DND-41 (cell line): ENCODE data around the gene MT1G.

ENCODE experiments used
- ATAC-seq: fragments of 200-7000 bp; cut with Tn5 transposase; 3 replicates; pipeline ENCODE4 v1.9.1; 2021; ENCODE audit warnings: low read depth; ENCODE audit not compliant: insufficient read depth
- DNase-seq: peaks from one replicate; pipeline ENCODE4 v3.0.0-alpha.2; 2020
- H2AFZ ChIP-seq: 2 replicates; pipeline ENCODE4 v1.6.0; 2012; ENCODE audit warnings: low read depth, low read length
- H3K27ac ChIP-seq: 2 replicates; pipeline ENCODE4 v1.5.1; 2012; ENCODE audit warnings: low read length, inconsistent platforms
- H3K27me3 ChIP-seq: fragments of 200-600 bp; sonication (generic); 2 replicates; pipeline ENCODE4 v1.6.0; 2012; ENCODE audit warnings: low read length, mild to moderate bottlenecking, inconsistent platforms; ENCODE audit not compliant: insufficient read depth, poor library complexity
- H3K36me3 ChIP-seq: 2 replicates; pipeline ENCODE4 v1.5.1; 2012; ENCODE audit warnings: low read length, inconsistent platforms; ENCODE audit not compliant: insufficient read depth
- H3K4me1 ChIP-seq: 2 replicates; pipeline ENCODE4 v1.5.1; 2012; ENCODE audit warnings: mild to moderate bottlenecking, low read length; ENCODE audit not compliant: insufficient read depth
- H3K4me2 ChIP-seq: 2 replicates; pipeline ENCODE4 v1.6.0; 2012; ENCODE audit warnings: mild to moderate bottlenecking, moderate library complexity, low read length, inconsistent platforms; ENCODE audit not compliant: insufficient read depth
- H3K4me3 ChIP-seq, 2 experiments: fragments of 200-600 bp in 1 of 2; shearing (Covaris generic) in 1 of 2; 2 replicates each; pipeline ENCODE4 v1.5.1; 2012 to 2016; ENCODE audit warnings: inconsistent platforms in 2 of 2, low read length in 2 of 2, mild to moderate bottlenecking in 2 of 2, low read depth in 1 of 2, moderate library complexity in 1 of 2
- H3K79me2 ChIP-seq: 2 replicates; pipeline ENCODE4 v1.6.0; 2012; ENCODE audit warnings: low read length, inconsistent platforms; ENCODE audit not compliant: insufficient read depth
- H3K9ac ChIP-seq: 2 replicates; pipeline ENCODE4 v1.6.0; 2012; ENCODE audit warnings: low read depth, mild to moderate bottlenecking, inconsistent platforms, low read length, moderate library complexity
- H3K9me3 ChIP-seq: 2 replicates; pipeline ENCODE4 v1.5.1; 2012; ENCODE audit warnings: low read length, moderate library complexity, mild to moderate bottlenecking, inconsistent platforms; ENCODE audit not compliant: insufficient read depth, severe bottlenecking
- H4K20me1 ChIP-seq: 2 replicates; pipeline ENCODE4 v1.6.0; 2012; ENCODE audit warnings: low read length; ENCODE audit not compliant: insufficient read depth
- EZH2 ChIP-seq: IDR thresholded peaks from 3 replicates; pipeline ENCODE4 v1.6.1; 2012; ENCODE audit warnings: borderline replicate concordance, low read depth, mild to moderate bottlenecking, moderate library complexity, low read length, inconsistent platforms; ENCODE audit not compliant: severe bottlenecking
- TF ChIP-seq, protein P1 (sequence below): IDR thresholded peaks from 2 replicates; pipeline ENCODE4 v1.5.1; 2012; ENCODE audit warnings: borderline replicate concordance, low read length, moderate library complexity, mild to moderate bottlenecking; ENCODE audit not compliant: poor library complexity, severe bottlenecking; ENCODE audit errors: extremely low read depth

MT1G gene

DNA sequence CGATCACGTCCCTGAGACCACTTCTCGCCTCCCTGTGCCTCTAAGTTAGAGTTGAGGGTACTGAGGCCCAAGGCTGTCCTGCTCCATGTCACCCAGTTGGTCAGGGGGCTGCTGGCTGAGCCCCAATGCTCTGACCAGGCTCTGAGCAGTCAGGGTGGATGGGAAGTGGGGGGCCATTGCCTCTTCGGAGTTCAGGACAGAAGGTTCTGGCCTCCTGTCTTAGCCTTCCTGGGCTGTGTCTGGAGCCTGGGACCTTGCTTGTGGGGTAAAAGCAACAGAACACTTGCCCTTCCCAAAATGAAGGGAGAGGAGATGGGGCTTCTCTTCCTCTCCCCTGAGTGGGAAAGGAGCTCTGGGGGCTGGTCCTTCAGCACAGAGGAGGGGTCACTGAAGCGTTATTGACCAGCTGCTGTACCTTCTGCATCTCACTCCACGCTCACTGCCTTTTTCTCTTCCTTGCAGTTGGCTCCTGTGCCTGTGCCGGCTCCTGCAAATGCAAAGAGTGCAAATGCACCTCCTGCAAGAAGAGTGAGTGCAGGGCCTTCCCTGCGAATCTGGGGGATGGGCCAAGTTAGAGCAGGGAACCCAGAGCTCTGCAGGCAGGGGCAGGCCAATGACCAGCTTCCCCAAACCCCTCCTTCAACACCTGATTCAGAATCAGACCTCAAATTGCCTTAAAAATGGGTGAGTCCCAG, 15.0 kb upstream of the MT1G start:
- peak overlapping the region; percentile 90 for H3K27ac ChIP-seq
- peak overlapping the region; percentile 90 to 93 for H3K4me3 ChIP-seq
- TF ChIP-seq, protein P1, sequence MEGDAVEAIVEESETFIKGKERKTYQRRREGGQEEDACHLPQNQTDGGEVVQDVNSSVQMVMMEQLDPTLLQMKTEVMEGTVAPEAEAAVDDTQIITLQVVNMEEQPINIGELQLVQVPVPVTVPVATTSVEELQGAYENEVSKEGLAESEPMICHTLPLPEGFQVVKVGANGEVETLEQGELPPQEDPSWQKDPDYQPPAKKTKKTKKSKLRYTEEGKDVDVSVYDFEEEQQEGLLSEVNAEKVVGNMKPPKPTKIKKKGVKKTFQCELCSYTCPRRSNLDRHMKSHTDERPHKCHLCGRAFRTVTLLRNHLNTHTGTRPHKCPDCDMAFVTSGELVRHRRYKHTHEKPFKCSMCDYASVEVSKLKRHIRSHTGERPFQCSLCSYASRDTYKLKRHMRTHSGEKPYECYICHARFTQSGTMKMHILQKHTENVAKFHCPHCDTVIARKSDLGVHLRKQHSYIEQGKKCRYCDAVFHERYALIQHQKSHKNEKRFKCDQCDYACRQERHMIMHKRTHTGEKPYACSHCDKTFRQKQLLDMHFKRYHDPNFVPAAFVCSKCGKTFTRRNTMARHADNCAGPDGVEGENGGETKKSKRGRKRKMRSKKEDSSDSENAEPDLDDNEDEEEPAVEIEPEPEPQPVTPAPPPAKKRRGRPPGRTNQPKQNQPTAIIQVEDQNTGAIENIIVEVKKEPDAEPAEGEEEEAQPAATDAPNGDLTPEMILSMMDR: no peak
- no peak for TF ChIP-seq EZH2
- H3K27me3 ChIP-seq: no peaks in the 10 kb centered on the region
- peaks cover 24% of the 10 kb centered on the region for H3K4me1 ChIP-seq
- no peaks in the 10 kb centered on the region for H3K79me2 ChIP-seq
- peak overlapping the region; percentile 92 for H3K9ac ChIP-seq
- peak overlapping the region; percentile 91 for H2AFZ ChIP-seq
- peak; percentile 6; the same call in 2 of the 3 replicates for ATAC-seq
- H3K9me3 ChIP-seq: no peaks in the 10 kb centered on the region
- peak overlapping the region; percentile 99 for H3K4me2 ChIP-seq
- DNase-seq: peak; percentile 16
- no peaks in the 10 kb centered on the region for H3K36me3 ChIP-seq
- no peaks in the 10 kb centered on the region for H4K20me1 ChIP-seq

DNA sequence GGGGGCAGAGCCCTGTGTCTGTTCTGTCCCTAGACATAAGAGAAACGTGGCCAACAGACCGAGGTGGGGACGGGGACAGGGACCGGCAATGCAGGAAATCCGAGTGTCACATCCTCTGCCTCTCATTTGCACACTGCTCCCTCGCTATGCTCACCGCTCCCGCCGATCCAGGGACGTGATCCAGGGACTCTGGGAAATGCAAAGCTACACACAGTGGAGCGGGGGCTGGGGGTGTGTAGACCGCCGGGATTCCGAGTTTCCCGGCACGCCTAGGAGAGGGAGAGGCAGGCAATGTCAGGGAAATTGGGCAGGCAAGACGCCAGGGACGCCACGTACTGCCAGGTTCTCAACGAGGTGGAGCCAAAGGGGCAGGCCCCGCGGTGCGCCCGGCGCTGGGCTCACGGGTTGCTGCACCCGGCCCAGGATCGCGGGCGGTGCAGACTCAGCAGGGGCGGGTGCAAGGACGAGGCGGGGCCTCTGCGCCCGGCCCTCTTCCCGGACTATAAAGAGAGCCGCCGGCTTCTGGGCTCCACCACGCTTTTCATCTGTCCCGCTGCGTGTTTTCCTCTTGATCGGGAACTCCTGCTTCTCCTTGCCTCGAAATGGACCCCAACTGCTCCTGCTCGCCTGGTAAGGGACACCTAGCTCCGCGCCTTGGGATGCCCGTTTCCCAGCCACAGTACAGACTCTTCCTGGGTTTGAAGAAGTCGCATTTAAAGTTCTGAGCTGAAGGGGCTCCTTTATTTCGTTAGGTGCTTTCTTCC, 14.3 kb upstream of the MT1G start, which contains the start of gene MT1X:
TSS of gene MT1X (plus strand) at position 532 of the 764 bp plus-strand sequence. CDS start at position 603, 71 bp downstream.
- ATAC-seq: peak; percentile 99
- Histone ChIP-seq H3K4me3 (peak within 1 kb of the TSS; percentile 90 to 93), H3K27ac (peak within 1 kb of the TSS; percentile 90), H3K4me1 (peaks cover 24% of the 10 kb centered on the region), H3K27me3 (peaks cover 3% of the 10 kb centered on the region), H3K79me2 (no peaks in the 10 kb centered on the region), H3K36me3 (no peaks in the 10 kb centered on the region), H3K4me2 (peak within 1 kb of the TSS; percentile 99), H2AFZ (peak within 1 kb of the TSS; percentile 91), H4K20me1 (no peaks in the 10 kb centered on the region), H3K9ac (peak within 1 kb of the TSS; percentile 92), H3K9me3 (no peaks in the 10 kb centered on the region)
- DNase-seq: peak; percentile 91
- TF ChIP-seq, protein P1: no peak
- TF ChIP-seq EZH2: no peak

GRCh38 chr16:56679818-56680217, 12.0 kb upstream of the MT1G start:
- Histone ChIP-seq H4K20me1 (no peaks in the 10 kb centered on the region), H3K4me2 (no peak overlapping the region), H3K9ac (no peak overlapping the region), H3K4me3 (no peak overlapping the region), H3K27me3 (peaks cover 11% of the 10 kb centered on the region), H3K4me1 (peaks cover 27% of the 10 kb centered on the region), H3K27ac (no peak overlapping the region), H3K79me2 (no peaks in the 10 kb centered on the region), H3K9me3 (no peaks in the 10 kb centered on the region), H2AFZ (no peak overlapping the region), H3K36me3 (no peaks in the 10 kb centered on the region)
- no peak for DNase-seq
- no peak for ATAC-seq
- TF ChIP-seq, protein P1: no peak
- no peak for TF ChIP-seq EZH2
